HepG2 (cell line): ENCODE measurements around the gene LRIG1. TPM values are rescaled to one million over a fixed set of nuclear protein-coding genes. Genes with fewer than 3 reads are reported as not detected.

ENCODE experiments used
- HNRNPL ChIP-seq: fragments of 200-400 bp; formaldehyde crosslinking; IDR thresholded peaks from 2 replicates; pipeline ENCODE4 v1.6.1; 2017; ENCODE audit warnings: mild to moderate bottlenecking, low read depth, low read length
- IKZF4 ChIP-seq: sonication (generic); formaldehyde crosslinking; IDR thresholded peaks from 2 replicates; pipeline ENCODE4 v1.5.1; 2020; ENCODE audit warnings: borderline replicate concordance, mild to moderate bottlenecking, low read depth, missing genetic modification reagents; ENCODE audit errors: not compliant biosample characterization
- KLF6 ChIP-seq: IDR thresholded peaks from 2 replicates; pipeline ENCODE4 v1.8.0; 2016; ENCODE audit warnings: missing biosample characterization, missing genetic modification reagents
- NONO ChIP-seq, 2 experiments: fragments of 450-650 bp in 1 of 2; sonication (generic) in 1 of 2; formaldehyde crosslinking in 1 of 2; IDR thresholded peaks in 1 of 2; conservative IDR thresholded peaks in 1 of 2; 2 replicates each; pipeline versions ENCODE4 v1.6.1 to v1.8.0; 2017 to 2022; ENCODE audit warnings: mild to moderate bottlenecking in 1 of 2, missing genetic modification reagents in 1 of 2, moderate library complexity in 1 of 2
- PLRG1 ChIP-seq: fragments of 450-650 bp; conservative IDR thresholded peaks from 2 replicates; pipeline ENCODE4 v1.6.1; 2016
- SSRP1 ChIP-seq: IDR thresholded peaks from 2 replicates; pipeline ENCODE4 v1.6.1; 2016; ENCODE audit warnings: control low read depth
- ZBTB42 ChIP-seq: sonication (generic); formaldehyde crosslinking; IDR thresholded peaks from 2 replicates; pipeline ENCODE4 v1.5.0; 2020; ENCODE audit warnings: mild to moderate bottlenecking, missing genetic modification reagents
- ZBTB49 ChIP-seq: sonication (generic); formaldehyde crosslinking; IDR thresholded peaks from 2 replicates; pipeline ENCODE4 v1.4.0; 2020; ENCODE audit warnings: missing genetic modification reagents, borderline replicate concordance
- ZNF451 ChIP-seq: sonication (generic); formaldehyde crosslinking; IDR thresholded peaks from 2 replicates; pipeline ENCODE4 v1.5.0; 2020; ENCODE audit warnings: mild to moderate bottlenecking, missing genetic modification reagents
- ZNF570 ChIP-seq: sonication (generic); formaldehyde crosslinking; IDR thresholded peaks from 2 replicates; pipeline ENCODE4 v1.4.0; 2020; ENCODE audit warnings: mild to moderate bottlenecking, missing genetic modification reagents, borderline replicate concordance
- ZNF589 ChIP-seq: sonication (generic); formaldehyde crosslinking; conservative IDR thresholded peaks from 2 replicates; pipeline ENCODE4 v1.8.0; 2022; ENCODE audit warnings: mild to moderate bottlenecking, moderate library complexity, missing genetic modification reagents
- ZNF687 ChIP-seq: sonication (generic); formaldehyde crosslinking; IDR thresholded peaks from 2 replicates; pipeline ENCODE4 v1.5.1; 2020; ENCODE audit warnings: mild to moderate bottlenecking, missing genetic modification reagents, moderate library complexity
- ZNF792 ChIP-seq: IDR thresholded peaks from 2 replicates; pipeline ENCODE4 v1.6.1; 2016
- polyA plus RNA-seq, 8 experiments: library from polyadenylated mRNA; depleted of rRNA in 3 of 8; stranded (reverse) in 7 of 8; unstranded in 1 of 8; fragments of >200 nt; fragmentation: Illumina TruSeq in 4 of 8; extraction: Trizol in 4 of 8; gene quantifications; 2 replicates each; pipeline versions ENCODE4 v1.2.1 to v1.2.3, GENCODE V29; 2011 to 2016; ENCODE audit warnings: low read depth in 4 of 8, missing spikeins in 1 of 8, mixed read lengths in 1 of 8; ENCODE audit not compliant: insufficient read depth in 1 of 8
- total RNA-seq, 5 experiments: library from RNA; depleted of rRNA; stranded (reverse); fragments of >200 nt; fragmentation: Illumina TruSeq; extraction: Trizol; gene quantifications; 2 replicates each; pipeline ENCODE4 v1.2.3, GENCODE V29; 2016; ENCODE audit warnings: low read depth in 1 of 5

Gene LRIG1
- total and polyA plus RNA-seq, 2 of the 13 experiments (the other 11 are each of a cell fraction or from before 2014, with no cell fraction given), result 17.8 to 24.8 TPM

- TF ChIP-seq IKZF4 (CRISPR knock-in tag), result no peak
- no peak for TF ChIP-seq ZNF451 (CRISPR knock-in tag)
- no peak for TF ChIP-seq KLF6 (CRISPR knock-in tag)
- TF ChIP-seq ZNF589, result no peak
- no peak for TF ChIP-seq SSRP1
- TF ChIP-seq NONO (IDR thresholded peaks at IDR 0.05), result no peak
- no peak for TF ChIP-seq NONO (CRISPR knock-in tag; conservative IDR thresholded peaks at IDR 0.05)
- TF ChIP-seq ZNF570 (CRISPR knock-in tag), result no peak
- no peak for TF ChIP-seq ZBTB49 (CRISPR knock-in tag)
- no peak for TF ChIP-seq PLRG1
- TF ChIP-seq ZNF687 (CRISPR knock-in tag), result no peak
- no peak for TF ChIP-seq HNRNPL
- TF ChIP-seq ZNF792 (CRISPR knock-in tag), result no peak
- no peak for TF ChIP-seq ZBTB42 (CRISPR knock-in tag)
These were observed 84.1 kb downstream of the LRIG1 start (continued) for GRCh38 chr3:66416556-66417304.
